BE2C (cell line): ENCODE data around the gene CYP27B1.
A peak's percentile ranks its signal among the peaks of the same experiment; 100 is the strongest.

Source experiments
- DNase-seq: peaks from one replicate; pipeline ENCODE4 v3.0.0-alpha.2; 2020
- H3K27me3 ChIP-seq: fragments of 250-450 bp; sonication (Bioruptor Pico); 2 replicates; pipeline ENCODE4 v1.5.1; 2020; ENCODE audit warnings: mild to moderate bottlenecking
- H3K36me3 ChIP-seq: fragments of 250-450 bp; sonication (Bioruptor Pico); 2 replicates; pipeline ENCODE4 v1.5.1; 2020; ENCODE audit warnings: mild to moderate bottlenecking
- H3K4me1 ChIP-seq: fragments of 250-450 bp; sonication (Bioruptor Pico); 2 replicates; pipeline ENCODE4 v1.5.1; 2020
- H3K4me3 ChIP-seq: 2 replicates; pipeline ENCODE4 v1.5.1; 2011; ENCODE audit warnings: low read depth, low read length
- H3K9me3 ChIP-seq: fragments of 250-450 bp; sonication (Bioruptor Pico); 2 replicates; pipeline ENCODE4 v1.5.1; 2020
- TF ChIP-seq, protein P1 (sequence below): IDR thresholded peaks from 2 replicates; pipeline ENCODE4 v1.5.1; 2012; ENCODE audit warnings: mild to moderate bottlenecking, low read depth, low read length

The CYP27B1 gene

DNA sequence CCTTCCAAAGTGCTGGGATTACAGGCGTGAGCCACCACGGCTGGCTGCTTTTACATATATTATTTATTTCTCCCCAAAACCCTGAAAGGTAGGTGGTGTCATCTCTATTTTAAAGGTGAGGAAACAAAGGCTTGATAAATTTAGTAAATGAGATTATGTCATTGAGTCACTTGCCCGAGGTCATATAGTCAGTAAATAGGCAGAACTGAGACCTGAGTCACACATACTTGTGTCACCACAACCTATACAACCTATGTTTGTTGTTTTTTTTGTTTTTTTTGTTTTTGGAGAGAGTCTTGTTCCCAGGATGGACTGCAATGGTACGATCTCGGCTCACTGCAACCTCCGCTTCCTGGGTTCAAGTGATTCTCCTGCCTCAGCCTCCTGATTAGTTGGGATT lies 28.5 kb upstream of the CYP27B1 start:
- Histone ChIP-seq H3K27me3 (no peaks in the 10 kb centered on the region), H3K9me3 (no peaks in the 10 kb centered on the region), H3K4me1 (peaks cover 2% of the 10 kb centered on the region; the same call in 1 of the 2 replicates), H3K36me3 (peaks cover 47% of the 10 kb centered on the region), H3K4me3 (no peak overlapping the region)
- TF ChIP-seq, protein P1, sequence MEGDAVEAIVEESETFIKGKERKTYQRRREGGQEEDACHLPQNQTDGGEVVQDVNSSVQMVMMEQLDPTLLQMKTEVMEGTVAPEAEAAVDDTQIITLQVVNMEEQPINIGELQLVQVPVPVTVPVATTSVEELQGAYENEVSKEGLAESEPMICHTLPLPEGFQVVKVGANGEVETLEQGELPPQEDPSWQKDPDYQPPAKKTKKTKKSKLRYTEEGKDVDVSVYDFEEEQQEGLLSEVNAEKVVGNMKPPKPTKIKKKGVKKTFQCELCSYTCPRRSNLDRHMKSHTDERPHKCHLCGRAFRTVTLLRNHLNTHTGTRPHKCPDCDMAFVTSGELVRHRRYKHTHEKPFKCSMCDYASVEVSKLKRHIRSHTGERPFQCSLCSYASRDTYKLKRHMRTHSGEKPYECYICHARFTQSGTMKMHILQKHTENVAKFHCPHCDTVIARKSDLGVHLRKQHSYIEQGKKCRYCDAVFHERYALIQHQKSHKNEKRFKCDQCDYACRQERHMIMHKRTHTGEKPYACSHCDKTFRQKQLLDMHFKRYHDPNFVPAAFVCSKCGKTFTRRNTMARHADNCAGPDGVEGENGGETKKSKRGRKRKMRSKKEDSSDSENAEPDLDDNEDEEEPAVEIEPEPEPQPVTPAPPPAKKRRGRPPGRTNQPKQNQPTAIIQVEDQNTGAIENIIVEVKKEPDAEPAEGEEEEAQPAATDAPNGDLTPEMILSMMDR = no peak
- no peak for DNase-seq

DNA sequence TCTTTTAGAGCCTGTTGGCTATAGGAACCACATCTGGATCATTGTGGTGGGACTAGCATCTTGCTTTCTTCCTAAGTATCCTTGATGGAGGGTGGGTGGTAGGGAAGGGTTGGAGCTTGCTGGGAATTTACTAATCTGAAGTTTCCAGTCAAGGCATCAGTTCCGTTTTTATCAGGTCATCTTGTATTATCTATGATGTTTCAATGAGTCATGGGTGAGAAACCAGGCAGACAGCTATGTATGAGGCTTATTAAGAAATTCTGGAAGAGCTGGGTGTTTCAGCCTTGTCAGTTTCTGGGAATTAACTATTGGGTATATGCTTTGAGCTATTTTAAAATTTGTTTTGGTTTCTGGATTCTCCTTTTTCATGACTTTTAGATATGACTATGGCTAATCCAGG lies 27.0 kb upstream of the CYP27B1 start:
- no peak for DNase-seq
- Histone ChIP-seq H3K9me3 (no peaks in the 10 kb centered on the region), H3K4me3 (no peak overlapping the region), H3K4me1 (peaks cover 2% of the 10 kb centered on the region; the same call in 1 of the 2 replicates), H3K36me3 (peaks cover 58% of the 10 kb centered on the region), H3K27me3 (no peaks in the 10 kb centered on the region)
- TF ChIP-seq, protein P1 = no peak

DNA sequence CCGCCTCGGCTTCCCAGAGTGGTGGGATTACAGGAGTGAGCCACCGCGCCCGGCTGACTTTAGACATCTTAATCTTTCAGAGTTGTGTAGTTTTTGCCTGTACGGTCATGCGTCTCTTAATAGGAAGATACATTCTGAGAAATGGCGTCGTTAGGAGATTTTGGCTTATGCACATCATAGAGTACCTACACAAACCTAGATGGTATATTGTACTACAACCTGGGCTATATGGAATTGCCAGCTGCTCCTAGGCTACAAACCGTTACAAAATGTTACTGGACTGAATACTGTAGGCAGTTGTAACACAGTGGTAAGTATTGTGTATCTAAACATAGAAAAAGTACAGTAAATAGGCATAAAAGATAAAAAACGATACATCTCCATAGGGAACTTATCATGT lies 17.0 kb upstream of the CYP27B1 start:
- H3K4me1 ChIP-seq = no peaks in the 10 kb centered on the region
- TF ChIP-seq, protein P1 = no peak
- DNase-seq = no peak
- peaks cover 35% of the 10 kb centered on the region for H3K36me3 ChIP-seq
- no peak overlapping the region for H3K4me3 ChIP-seq
- H3K27me3 ChIP-seq = no peaks in the 10 kb centered on the region
- H3K9me3 ChIP-seq = no peaks in the 10 kb centered on the region; the same call in 1 of the 2 replicates

- no peak for DNase-seq
- no peaks in the 10 kb centered on the region for H3K27me3 ChIP-seq
- H3K36me3 ChIP-seq = peaks cover 32% of the 10 kb centered on the region
- no peaks in the 10 kb centered on the region for H3K4me1 ChIP-seq
- H3K9me3 ChIP-seq = no peaks in the 10 kb centered on the region; the same call in 1 of the 2 replicates
- peak overlapping the region; percentile 100 for H3K4me3 ChIP-seq
- TF ChIP-seq, protein P1 = no peak
These were observed 16.6 kb upstream of the CYP27B1 start for GRCh38 chr12:57783466-57783801.

DNA sequence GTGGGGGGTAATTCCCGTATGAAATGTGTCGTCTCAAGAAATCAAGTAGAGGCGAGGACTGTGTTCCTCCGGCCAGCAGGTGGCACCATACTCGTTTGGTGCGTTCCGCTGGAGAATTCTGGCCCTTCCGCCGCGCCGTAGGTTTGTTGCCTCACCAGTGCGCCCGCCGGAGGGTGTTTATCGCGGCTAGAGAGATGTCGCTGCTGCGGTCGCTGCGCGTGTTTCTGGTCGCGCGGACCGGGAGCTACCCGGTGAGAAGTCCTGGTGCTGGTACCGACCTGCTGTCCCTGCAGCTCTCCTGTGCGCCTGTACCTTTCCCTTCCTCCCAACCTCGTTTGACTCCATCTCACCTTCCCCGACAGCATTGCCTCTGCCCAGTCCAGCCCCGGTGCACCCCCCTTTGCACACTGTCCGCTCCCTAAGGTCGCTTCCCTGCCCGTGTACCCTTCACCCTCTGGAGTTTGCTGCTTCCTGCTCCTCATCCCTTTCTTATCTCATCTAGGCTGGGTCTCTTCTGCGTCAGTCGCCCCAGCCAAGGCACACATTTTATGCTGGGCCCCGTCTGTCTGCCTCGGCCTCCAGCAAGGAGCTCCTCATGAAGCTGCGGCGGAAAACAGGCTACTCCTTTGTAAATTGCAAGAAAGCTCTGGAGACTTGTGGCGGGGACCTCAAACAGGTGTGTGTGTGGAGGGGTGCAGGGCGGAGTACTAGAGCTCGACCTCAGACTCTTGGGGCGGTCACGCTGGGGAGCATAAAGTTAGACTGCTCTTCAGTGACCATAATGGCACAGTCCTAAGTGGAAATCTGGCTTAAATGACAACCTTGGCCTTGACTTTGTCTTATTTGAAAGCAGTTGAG lies 16.0 kb upstream of the CYP27B1 start, which contains the start of gene TSFM:
TSFM (plus strand) TSS at position 180 of the 858 bp plus-strand sequence; CDS start at position 195, 15 bp downstream.
- Histone ChIP-seq H3K4me3 (peak within 1 kb of the TSS; percentile 100), H3K4me1 (no peaks in the 10 kb centered on the region), H3K27me3 (no peaks in the 10 kb centered on the region), H3K36me3 (peaks cover 28% of the 10 kb centered on the region), H3K9me3 (no peaks in the 10 kb centered on the region)
- DNase-seq = peak; percentile 97
- TF ChIP-seq, protein P1 = peak; percentile 95

DNA sequence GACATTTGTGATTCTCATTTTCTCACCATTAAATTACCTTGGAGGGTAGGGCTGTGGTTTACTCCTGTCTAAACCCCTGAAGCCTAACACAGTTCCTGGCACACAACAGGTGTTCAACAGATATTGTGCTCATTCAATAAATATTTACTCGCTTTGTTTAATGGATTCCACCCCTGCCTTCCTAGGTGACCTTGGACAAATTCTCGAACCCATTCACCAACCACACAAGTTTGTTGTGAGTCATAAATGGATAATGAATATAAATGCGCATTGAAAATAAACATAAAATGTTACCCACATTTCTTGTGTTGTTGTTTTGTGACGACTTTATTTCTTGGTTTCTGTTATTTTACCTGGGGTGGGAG lies 15.3 kb upstream of the CYP27B1 start:
- Histone ChIP-seq H3K4me3 (peak overlapping the region; percentile 100), H3K4me1 (no peaks in the 10 kb centered on the region), H3K9me3 (no peaks in the 10 kb centered on the region), H3K36me3 (peaks cover 22% of the 10 kb centered on the region), H3K27me3 (no peaks in the 10 kb centered on the region)
- no peak for DNase-seq
- TF ChIP-seq, protein P1 = no peak
